ENCODE measurements around the gene BBS2.

BBS2 gene

GRCh38 chr16:56519459-56520250 is at the start of gene BBS2:
BBS2 (minus strand) TSS chr16:56520024; CDS start chr16:56519862, 162 bp downstream.
- DNase-seq, result peak; percentile 13

GRCh38 chr16:56564793-56565477 is 45.1 kb upstream of the BBS2 start, which contains the start of gene MT4:
MT4 (plus strand) TSS chr16:56565073; CDS start chr16:56565129, 56 bp downstream.
- no peak for DNase-seq

- no peak for DNase-seq
Measured at GRCh38 chr16:56561126-56561525, 41.3 kb upstream of the BBS2 start.

GRCh38 chr16:56560447-56560846 is 40.6 kb upstream of the BBS2 start:
- no peak for DNase-seq

- DNase-seq, result no peak
Measured at GRCh38 chr16:56559109-56559508, 39.3 kb upstream of the BBS2 start.

- peak; percentile 60 for DNase-seq
Measured at GRCh38 chr16:56558024-56558747, 38.4 kb upstream of the BBS2 start.

GRCh38 chr16:56554441-56554840 is 34.6 kb upstream of the BBS2 start:
- DNase-seq, result no peak

- no peak for DNase-seq
Measured at GRCh38 chr16:56551796-56552738, 32.2 kb upstream of the BBS2 start.

GRCh38 chr16:56549744-56550385 is 30.0 kb upstream of the BBS2 start:
- DNase-seq, result no peak

- DNase-seq, result no peak
Measured at GRCh38 chr16:56549161-56549560, 29.3 kb upstream of the BBS2 start.

- DNase-seq, result no peak
Measured at GRCh38 chr16:56547949-56548567, 28.2 kb upstream of the BBS2 start.

GRCh38 chr16:56547120-56547948 is 27.5 kb upstream of the BBS2 start:
- no peak for DNase-seq

GRCh38 chr16:56542039-56542438 is 22.2 kb upstream of the BBS2 start:
- no peak for DNase-seq

GRCh38 chr16:56539656-56540055 is 19.8 kb upstream of the BBS2 start:
- no peak for DNase-seq

GRCh38 chr16:56538331-56538730 is 18.5 kb upstream of the BBS2 start:
- DNase-seq, result no peak

GRCh38 chr16:56534847-56535383 is 15.1 kb upstream of the BBS2 start:
- DNase-seq, result no peak

GRCh38 chr16:56532714-56533113 is 12.9 kb upstream of the BBS2 start:
- no peak for DNase-seq

GRCh38 chr16:56530872-56531271 is 11.0 kb upstream of the BBS2 start:
- no peak for DNase-seq

GRCh38 chr16:56525236-56525635 is 5.4 kb upstream of the BBS2 start:
- no peak for DNase-seq

- DNase-seq, result no peak
Measured at GRCh38 chr16:56520251-56520577, 390 bp upstream of the BBS2 start.

Data from NCI-H2081 treated with DMSO at 0.1 percent for 48 hours (cell line).